ENCODE measurements around the gene PRLR.

- TF ChIP-seq CTCF (IDR thresholded peaks at IDR 0.05) (no peak), POLR2A (IDR thresholded peaks at IDR 0.05) (no peak), POLR2AphosphoS5 (IDR thresholded peaks at IDR 0.05) (no peak)
These were observed 930 bp downstream of the PRLR start for GRCh38 chr5:35229076-35230037.

All from prostate gland (tissue), 2 donors.